Measurements from ENCODE around the gene PRMT3.
A peak's percentile ranks its signal among the peaks of the same experiment; 100 is the strongest.

The PRMT3 gene

GRCh38 chr11:20417771-20418170 lies 30.3 kb downstream of the PRMT3 start:
- TF ChIP-seq CTCF (IDR thresholded peaks at IDR 0.05; ENCODE audit: control extremely low read depth, extremely low read depth, low read depth, missing control alignments), result no peak
- DNase-seq (ENCODE audit: extremely low spot score), result no peak
- POLR2A ChIA-PET, result no interaction called here
- CTCF ChIA-PET, result no interaction called here

- no peak for TF ChIP-seq CTCF (IDR thresholded peaks at IDR 0.05; ENCODE audit: control extremely low read depth, extremely low read depth, low read depth, missing control alignments)
- POLR2A ChIA-PET, result no interaction called here
- CTCF ChIA-PET, result no interaction called here
These were observed 34.4 kb downstream of the PRMT3 start for GRCh38 chr11:20421946-20422345.

GRCh38 chr11:20429216-20429615 lies 41.7 kb downstream of the PRMT3 start:
- DNase-seq (ENCODE audit: extremely low spot score), result no peak
- ChIA-PET POLR2A (no interaction called here), CTCF (interaction anchor here (0.9 to 2.0 kb wide), 4 partner anchors 10 to 75 kb away, joined by 3 to 5 read pairs (median 4); no protein-coding TSS in a partner anchor)
- TF ChIP-seq CTCF (IDR thresholded peaks at IDR 0.05; ENCODE audit: control extremely low read depth, extremely low read depth, low read depth, missing control alignments), result no peak

More at GRCh38 chr11:20421946-20422345, 34.4 kb downstream of the PRMT3 start:
- no peak for DNase-seq (ENCODE audit: extremely low spot score)

GRCh38 chr11:20438637-20439036 lies 51.1 kb downstream of the PRMT3 start:
- POLR2A ChIA-PET, result no interaction called here
- CTCF ChIA-PET, result interaction anchor here (1.1 to 1.7 kb wide), 7 partner anchors 8 to 42 kb away, joined by 3 to 6 read pairs (median 4); no protein-coding TSS in a partner anchor
- no peak for TF ChIP-seq CTCF (IDR thresholded peaks at IDR 0.05; ENCODE audit: control extremely low read depth, extremely low read depth, low read depth, missing control alignments)
- DNase-seq (ENCODE audit: extremely low spot score), result no peak

- TF ChIP-seq CTCF (IDR thresholded peaks at IDR 0.05; ENCODE audit: control extremely low read depth, extremely low read depth, low read depth, missing control alignments), result peak; percentile 30
- ChIA-PET POLR2A (no interaction called here), CTCF (interaction anchor here (0.9 to 1.3 kb wide), 4 partner anchors 9 to 166 kb away, joined by 3 to 6 read pairs (median 4); no protein-coding TSS in a partner anchor)
- no peak for DNase-seq (ENCODE audit: extremely low spot score)
These were observed 56.1 kb downstream of the PRMT3 start for GRCh38 chr11:20443596-20443995.

GRCh38 chr11:20444535-20444934 lies 57.0 kb downstream of the PRMT3 start:
- no peak for TF ChIP-seq CTCF (IDR thresholded peaks at IDR 0.05; ENCODE audit: control extremely low read depth, extremely low read depth, low read depth, missing control alignments)
- ChIA-PET POLR2A (no interaction called here), CTCF (interaction anchor here (0.9 to 1.2 kb wide), 3 partner anchors 32 to 165 kb away, joined by 3 to 6 read pairs (median 4); no protein-coding TSS in a partner anchor)
- DNase-seq (ENCODE audit: extremely low spot score), result no peak

Measured in GM10248 (cell line).